ENCODE results near the gene HS6ST1. TPM values are rescaled to one million over a fixed set of nuclear protein-coding genes. Genes with fewer than 3 reads are reported as not detected.

The HS6ST1 gene
- total RNA-seq, 2 donors from 2014 or later, result 19.3 to 22.9 TPM

DNA sequence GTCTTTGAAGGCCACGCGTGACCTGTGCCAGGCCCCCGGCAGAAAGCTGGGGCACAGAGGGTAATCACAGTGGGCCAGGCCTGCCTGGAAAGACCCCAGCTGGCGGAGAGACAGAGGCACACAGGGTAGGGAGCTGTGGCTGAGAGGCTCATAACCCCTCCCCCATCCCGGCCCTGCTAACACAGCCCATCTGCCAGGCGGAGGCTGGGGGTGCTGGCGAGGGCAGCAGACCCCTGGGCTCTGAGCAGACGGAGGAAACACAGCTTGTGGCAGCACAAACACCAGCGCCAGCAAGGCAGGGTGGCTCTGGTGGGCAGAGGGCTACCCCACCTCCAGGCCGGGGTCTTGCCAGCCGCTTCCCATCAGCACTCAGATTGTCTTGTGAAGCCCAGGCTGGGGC is 19.0 kb downstream of the HS6ST1 start:
- no peaks in the 10 kb centered on the region for H3K9me3 ChIP-seq
- TF ChIP-seq, protein P1, sequence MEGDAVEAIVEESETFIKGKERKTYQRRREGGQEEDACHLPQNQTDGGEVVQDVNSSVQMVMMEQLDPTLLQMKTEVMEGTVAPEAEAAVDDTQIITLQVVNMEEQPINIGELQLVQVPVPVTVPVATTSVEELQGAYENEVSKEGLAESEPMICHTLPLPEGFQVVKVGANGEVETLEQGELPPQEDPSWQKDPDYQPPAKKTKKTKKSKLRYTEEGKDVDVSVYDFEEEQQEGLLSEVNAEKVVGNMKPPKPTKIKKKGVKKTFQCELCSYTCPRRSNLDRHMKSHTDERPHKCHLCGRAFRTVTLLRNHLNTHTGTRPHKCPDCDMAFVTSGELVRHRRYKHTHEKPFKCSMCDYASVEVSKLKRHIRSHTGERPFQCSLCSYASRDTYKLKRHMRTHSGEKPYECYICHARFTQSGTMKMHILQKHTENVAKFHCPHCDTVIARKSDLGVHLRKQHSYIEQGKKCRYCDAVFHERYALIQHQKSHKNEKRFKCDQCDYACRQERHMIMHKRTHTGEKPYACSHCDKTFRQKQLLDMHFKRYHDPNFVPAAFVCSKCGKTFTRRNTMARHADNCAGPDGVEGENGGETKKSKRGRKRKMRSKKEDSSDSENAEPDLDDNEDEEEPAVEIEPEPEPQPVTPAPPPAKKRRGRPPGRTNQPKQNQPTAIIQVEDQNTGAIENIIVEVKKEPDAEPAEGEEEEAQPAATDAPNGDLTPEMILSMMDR (IDR thresholded peaks at IDR 0.05), result no peak
- H3K9ac ChIP-seq (ENCODE audit: low read depth in 2 of 2, low read length in 2 of 2), result no peak overlapping the region
- no peak overlapping the region for H3K27ac ChIP-seq
- no peaks in the 10 kb centered on the region for H3K27me3 ChIP-seq
- no peak for DNase-seq
- no peaks in the 10 kb centered on the region for H3K4me1 ChIP-seq
- H3K4me3 ChIP-seq, result no peak overlapping the region
- H3K36me3 ChIP-seq, result no peaks in the 10 kb centered on the region
- intact Hi-C loops (cut with DNase I), result no loop called here

DNA sequence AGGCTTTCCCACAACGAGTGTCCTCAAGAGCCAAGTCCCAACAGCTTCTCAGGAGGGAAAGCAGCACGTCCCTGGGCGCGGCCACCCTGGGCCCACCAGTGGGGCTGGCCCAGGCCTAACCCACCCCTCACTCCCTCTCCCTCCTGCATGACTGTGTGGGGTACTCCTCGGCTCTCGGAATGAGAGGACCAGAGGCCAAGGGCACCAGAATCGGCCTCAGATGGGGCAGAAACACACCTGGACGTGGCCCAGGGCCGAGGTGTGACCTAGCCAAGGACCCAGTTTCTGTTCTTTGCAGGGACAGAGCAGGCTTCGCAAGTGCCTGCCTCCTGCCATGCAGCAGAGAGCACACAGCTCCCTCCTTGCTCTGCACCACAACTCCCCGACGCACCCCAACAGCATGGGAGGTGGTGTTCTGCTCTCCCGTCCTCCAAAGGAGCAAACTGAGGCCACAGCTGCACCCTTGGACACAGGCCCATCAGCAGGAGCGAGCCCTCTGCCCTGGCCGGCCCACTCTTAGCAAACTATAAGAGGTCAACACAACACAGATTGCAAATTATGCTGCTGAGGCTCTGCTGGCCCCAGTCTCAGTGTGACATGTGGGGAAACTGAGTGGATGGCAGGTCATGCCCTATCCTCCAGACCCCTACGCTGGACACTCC is 19.7 kb downstream of the HS6ST1 start:
- Histone ChIP-seq H3K27me3 (no peaks in the 10 kb centered on the region), H3K9me3 (no peaks in the 10 kb centered on the region), H3K27ac (no peak overlapping the region), H3K9ac (ENCODE audit: low read depth in 2 of 2, low read length in 2 of 2) (no peak overlapping the region), H3K4me3 (no peak overlapping the region), H3K4me1 (no peaks in the 10 kb centered on the region), H3K36me3 (no peaks in the 10 kb centered on the region)
- DNase-seq, result no peak
- TF ChIP-seq, protein P1 (IDR thresholded peaks at IDR 0.05), result no peak
- intact Hi-C loops (cut with DNase I), result no loop called here

DNA sequence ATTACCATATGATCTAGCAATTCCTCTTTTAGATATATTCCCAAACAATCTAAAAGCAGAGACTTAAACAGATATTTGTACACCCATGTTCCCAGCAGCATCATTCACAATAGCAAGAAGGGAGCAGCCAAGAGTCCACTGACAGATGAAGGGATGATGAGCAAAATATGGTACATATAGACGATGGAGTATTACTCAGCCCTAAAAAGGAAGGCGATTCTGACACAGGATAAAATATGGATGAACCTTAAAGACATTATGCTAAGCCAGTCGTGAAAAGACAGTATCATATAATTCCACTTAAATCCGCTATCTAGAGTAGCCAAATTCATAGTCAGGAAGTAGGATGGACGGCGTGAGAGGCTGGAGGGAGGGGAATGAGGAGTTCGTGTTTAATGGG is 20.4 kb downstream of the HS6ST1 start:
- intact Hi-C loops (cut with DNase I), result no loop called here
- Histone ChIP-seq H3K9ac (ENCODE audit: low read depth in 2 of 2, low read length in 2 of 2) (no peak overlapping the region), H3K27ac (no peak overlapping the region), H3K9me3 (no peaks in the 10 kb centered on the region), H3K4me3 (no peak overlapping the region), H3K27me3 (no peaks in the 10 kb centered on the region), H3K4me1 (no peaks in the 10 kb centered on the region), H3K36me3 (no peaks in the 10 kb centered on the region)
- TF ChIP-seq, protein P1 (IDR thresholded peaks at IDR 0.05), result no peak
- DNase-seq, result no peak

DNA sequence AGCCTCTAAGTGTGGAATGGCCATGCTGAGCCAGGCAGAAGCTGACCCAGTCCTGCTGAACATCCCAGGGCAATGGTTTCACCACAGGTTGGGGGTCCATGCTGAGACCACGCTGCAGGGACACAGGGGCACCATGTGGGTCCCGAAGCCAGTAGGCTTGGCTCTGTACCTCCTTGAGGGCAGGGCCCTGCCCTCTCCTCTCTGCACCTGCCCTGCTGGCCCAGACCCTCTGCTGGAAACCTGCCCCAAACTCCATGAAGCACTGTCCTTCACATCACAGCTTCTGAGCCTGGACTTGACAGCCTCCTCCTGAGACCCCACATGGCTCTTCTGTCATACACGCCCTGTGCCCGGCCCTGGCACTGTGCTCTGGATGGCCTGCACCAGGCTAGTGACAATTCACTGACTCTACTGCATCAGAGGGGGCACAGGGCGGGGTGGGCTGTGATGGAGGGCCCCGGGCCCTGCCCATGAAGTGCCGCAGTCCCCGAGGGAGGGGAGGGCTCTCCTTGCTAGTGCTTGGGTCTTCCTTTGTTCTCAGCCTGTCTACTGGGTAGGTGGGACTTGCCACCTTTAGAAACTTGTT is 24.7 kb downstream of the HS6ST1 start:
- Histone ChIP-seq H3K9me3 (no peaks in the 10 kb centered on the region), H3K9ac (ENCODE audit: low read depth in 2 of 2, low read length in 2 of 2) (no peak overlapping the region), H3K36me3 (no peaks in the 10 kb centered on the region), H3K4me3 (no peak overlapping the region), H3K27me3 (no peaks in the 10 kb centered on the region), H3K4me1 (no peaks in the 10 kb centered on the region), H3K27ac (no peak overlapping the region)
- no peak for DNase-seq
- intact Hi-C loops (cut with DNase I), result no loop called here
- TF ChIP-seq, protein P1 (IDR thresholded peaks at IDR 0.05), result no peak

DNA sequence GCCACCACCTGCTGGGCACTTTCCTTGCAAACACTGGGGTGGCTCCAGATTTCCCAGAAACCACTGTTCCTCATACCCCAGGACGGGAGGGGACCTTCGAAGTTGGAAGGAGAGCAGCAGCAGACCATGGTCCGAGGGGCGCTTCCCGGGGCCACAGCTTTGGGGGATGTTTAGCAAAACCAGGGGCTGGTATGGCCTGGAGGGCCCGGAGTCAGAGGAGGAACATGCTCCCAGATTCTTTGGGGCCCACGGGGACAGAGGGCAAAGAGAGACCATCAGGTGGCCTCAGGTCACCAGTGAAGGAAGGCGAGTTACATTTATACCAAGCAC is 25.3 kb downstream of the HS6ST1 start:
- no peak overlapping the region for H3K4me3 ChIP-seq
- no peaks in the 10 kb centered on the region for H3K4me1 ChIP-seq
- no peaks in the 10 kb centered on the region for H3K36me3 ChIP-seq
- H3K9me3 ChIP-seq, result no peaks in the 10 kb centered on the region
- no peaks in the 10 kb centered on the region for H3K27me3 ChIP-seq
- H3K9ac ChIP-seq (ENCODE audit: low read depth in 2 of 2, low read length in 2 of 2), result no peak overlapping the region
- TF ChIP-seq, protein P1 (IDR thresholded peaks at IDR 0.05), result no peak
- intact Hi-C loops (cut with DNase I), result no loop called here
- no peak overlapping the region for H3K27ac ChIP-seq
- no peak for DNase-seq
